CD4-positive, alpha-beta T cell (primary cell): Measurements from ENCODE around the gene KRTAP20-1. TPM values are rescaled to one million over a fixed set of nuclear protein-coding genes. Genes with fewer than 3 reads are reported as not detected.

Experiments used
- ATAC-seq: fragments of 200-7000 bp; cut with Tn5 transposase; one replicate; pipeline ENCODE4 v1.10.0; 2022; ENCODE audit warnings: mild to moderate bottlenecking; ENCODE audit not compliant: poor library complexity
- CTCF ChIA-PET: fragments of 350-600 bp; sonication (Branson Sonifier 250); formaldehyde crosslinking; loops from one replicate; lab custom pipeline; 2021; ENCODE audit warnings: antibody characterized with exemption, inconsistent platforms; lab: Charles Lee
- POLR2A ChIA-PET: fragments of 350-600 bp; sonication (Branson Sonifier 250); formaldehyde crosslinking; loops from one replicate; lab custom pipeline; 2021; ENCODE audit warnings: antibody characterized with exemption, inconsistent platforms; lab: Charles Lee
- DNase-seq, 14 experiments: peaks; one replicate each; pipeline ENCODE4 v3.0.0-alpha.2; 2013 to 2020; ENCODE audit warnings: mixed read lengths in 2 of 14
- H3K27ac ChIP-seq, 2 donors: one replicate each; pipeline versions ENCODE4 v1.5.1 to v1.7.0; 2013; ENCODE audit warnings: low read length in 2 of 2, low read depth in 1 of 2, mild to moderate bottlenecking in 1 of 2
- H3K27me3 ChIP-seq, 2 experiments: 1 replicate in 1 of 2; 2 replicates in 1 of 2; pipeline versions ENCODE4 v1.6.1 to v1.7.0; 2013; ENCODE audit warnings: low read length in 2 of 2, control low read depth in 1 of 2, mild to moderate bottlenecking in 1 of 2, moderate library complexity in 1 of 2; ENCODE audit not compliant: insufficient read depth in 2 of 2, control insufficient read depth in 1 of 2
- H3K36me3 ChIP-seq: one replicate; pipeline ENCODE4 v1.6.1; 2013; ENCODE audit warnings: low read length, control low read depth; ENCODE audit not compliant: insufficient read depth
- H3K4me1 ChIP-seq: one replicate; pipeline ENCODE4 v1.6.1; 2013; ENCODE audit warnings: low read length, control low read depth; ENCODE audit not compliant: insufficient read depth
- H3K4me3 ChIP-seq: one replicate; pipeline ENCODE4 v1.5.1; 2013; ENCODE audit warnings: mild to moderate bottlenecking, low read length, moderate library complexity
- H3K9me3 ChIP-seq, 2 experiments: 1 replicate in 1 of 2; 2 replicates in 1 of 2; pipeline versions ENCODE4 v1.6.1 to v1.7.0; 2013; ENCODE audit warnings: low read length in 2 of 2, mild to moderate bottlenecking in 2 of 2, control low read depth in 1 of 2, moderate library complexity in 1 of 2; ENCODE audit not compliant: control insufficient read depth in 1 of 2, insufficient read depth in 1 of 2
- H3K27ac Mint-ChIP-seq: one replicate; pipeline ENCODE4 v1.8.0; 2020; ENCODE audit warnings: mixed read lengths
- H3K27me3 Mint-ChIP-seq: one replicate; pipeline ENCODE4 v1.8.0; 2021; ENCODE audit warnings: mixed read lengths
- H3K36me3 Mint-ChIP-seq: one replicate; pipeline ENCODE4 v1.8.0; 2021; ENCODE audit warnings: low read depth, mixed read lengths
- H3K4me1 Mint-ChIP-seq: one replicate; pipeline ENCODE4 v1.8.0; 2021; ENCODE audit warnings: low read depth, mixed read lengths
- H3K4me3 Mint-ChIP-seq: one replicate; pipeline ENCODE4 v1.8.0; 2020; ENCODE audit warnings: mild to moderate bottlenecking, mixed read lengths
- H3K9me3 Mint-ChIP-seq: one replicate; pipeline ENCODE4 v1.8.0; 2020; ENCODE audit warnings: mixed read lengths
- CTCF ChIP-seq: fragments of 200-600 bp; IDR thresholded peaks from one replicate; pipeline ENCODE4 v1.8.0; 2022; ENCODE audit warnings: antibody characterized with exemption, mild to moderate bottlenecking
- intact Hi-C, 2 experiments: fragments of 100-400 bp; cut with DNase I in 1 of 2; cut with micrococcal nuclease in 1 of 2; formaldehyde crosslinking; loops; one replicate each; pipeline versions ENCODE4 v1.15.1 to v1.9.0; 2023 to 2025; cut with DNase I, micrococcal nuclease
- total RNA-seq, 174 experiments: library from RNA in 2 of 174; stranded (reverse) in 2 of 174; gene quantifications; one replicate each; pipeline ENCODE4 v1.2.3 and lab custom pipeline; 2021 to 2026

KRTAP20-1 gene
- total RNA-seq, 2 experiments from 2014 or later, result not detected

GRCh38 chr21:30579346-30579745, 36.9 kb upstream of the KRTAP20-1 start:
- no peak overlapping the region for H3K4me3 ChIP-seq
- Mint-ChIP-seq H3K27me3 (no peaks in the 10 kb centered on the region), H3K9me3 (no peaks in the 10 kb centered on the region), H3K36me3 (no peaks in the 10 kb centered on the region), H3K4me3 (no peak overlapping the region), H3K4me1 (no peaks in the 10 kb centered on the region), H3K27ac (no peak overlapping the region)
- no peak overlapping the region for H3K27ac ChIP-seq
- ATAC-seq, result no peak
- no peak for TF ChIP-seq CTCF
- H3K36me3 ChIP-seq, result no peaks in the 10 kb centered on the region
- H3K4me1 ChIP-seq, result no peaks in the 10 kb centered on the region
- ChIA-PET CTCF (no interaction called here), POLR2A (no interaction called here)
- H3K9me3 ChIP-seq, result no peaks in the 10 kb centered on the region
- intact Hi-C loops, result no loop called here
- DNase-seq, result no peak
- no peaks in the 10 kb centered on the region for H3K27me3 ChIP-seq

DNA sequence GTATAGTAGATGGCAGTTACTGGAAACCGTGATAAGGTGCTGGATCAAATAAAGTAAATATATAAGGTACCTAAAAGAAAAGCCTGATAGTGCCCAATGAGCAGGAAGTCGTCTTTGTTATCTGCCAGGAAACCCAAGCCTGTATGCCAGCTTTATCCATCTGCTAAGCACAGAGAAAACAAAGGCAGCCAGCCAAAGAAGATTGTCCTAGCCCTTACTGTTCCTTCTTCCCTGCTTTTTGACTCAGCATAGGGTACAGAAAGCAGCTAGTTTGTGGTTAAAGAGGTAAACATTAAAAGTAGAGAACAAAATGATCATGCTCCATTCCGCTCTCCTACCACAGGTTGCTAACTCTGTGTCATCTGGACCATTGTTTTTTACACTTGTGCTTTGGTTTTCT, 36.1 kb upstream of the KRTAP20-1 start:
- POLR2A ChIA-PET, result no interaction called here
- H3K36me3 ChIP-seq, result no peaks in the 10 kb centered on the region
- H3K9me3 Mint-ChIP-seq, result no peaks in the 10 kb centered on the region
- no peaks in the 10 kb centered on the region for H3K27me3 Mint-ChIP-seq
- H3K27ac Mint-ChIP-seq, result no peak overlapping the region
- no peaks in the 10 kb centered on the region for H3K4me1 ChIP-seq
- ATAC-seq (no peak), DNase-seq (no peak)
- no peaks in the 10 kb centered on the region for H3K27me3 ChIP-seq
- CTCF ChIA-PET, result no interaction called here
- H3K4me3 ChIP-seq, result no peak overlapping the region
- no peak for TF ChIP-seq CTCF
- no peaks in the 10 kb centered on the region for H3K9me3 ChIP-seq
- H3K4me3 Mint-ChIP-seq, result no peak overlapping the region
- no peaks in the 10 kb centered on the region for H3K36me3 Mint-ChIP-seq
- no peak overlapping the region for H3K27ac ChIP-seq
- H3K4me1 Mint-ChIP-seq, result no peaks in the 10 kb centered on the region
- intact Hi-C loops, result no loop called here

DNA sequence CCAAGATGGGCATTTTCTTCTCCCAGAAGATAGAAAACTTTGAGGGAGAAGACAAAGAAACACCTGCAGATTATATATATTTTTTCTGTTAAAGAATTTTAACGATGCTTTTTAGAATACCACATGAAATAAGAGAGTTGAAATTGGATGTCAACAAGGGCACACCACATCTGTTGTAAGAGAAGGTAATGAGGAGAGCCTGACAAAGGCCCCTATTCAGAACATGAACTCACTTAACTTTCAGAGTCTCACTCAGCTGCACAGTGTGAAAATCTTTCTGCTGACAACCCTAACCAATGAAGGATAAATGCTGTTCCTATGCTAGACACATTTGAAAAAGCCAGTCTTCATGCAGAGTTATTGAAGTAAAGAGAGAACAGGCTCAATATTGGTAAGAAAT, 33.4 kb upstream of the KRTAP20-1 start:
- Histone ChIP-seq H3K27ac (no peak overlapping the region), H3K36me3 (no peaks in the 10 kb centered on the region), H3K4me1 (no peaks in the 10 kb centered on the region), H3K27me3 (no peaks in the 10 kb centered on the region), H3K4me3 (no peak overlapping the region), H3K9me3 (no peaks in the 10 kb centered on the region)
- H3K4me1 Mint-ChIP-seq, result no peaks in the 10 kb centered on the region
- H3K36me3 Mint-ChIP-seq, result no peaks in the 10 kb centered on the region
- no peak overlapping the region for H3K4me3 Mint-ChIP-seq
- CTCF ChIA-PET, result no interaction called here
- no peak for ATAC-seq
- H3K27ac Mint-ChIP-seq, result no peak overlapping the region
- H3K27me3 Mint-ChIP-seq, result no peaks in the 10 kb centered on the region
- no peaks in the 10 kb centered on the region for H3K9me3 Mint-ChIP-seq
- no peak for TF ChIP-seq CTCF
- DNase-seq, result no peak
- POLR2A ChIA-PET, result no interaction called here
- intact Hi-C loops, result no loop called here
